Pulmonary artery endothelial cell (primary cell): ENCODE results near the gene TMEM134. TPM values are rescaled to one million over a fixed set of nuclear protein-coding genes. Genes with fewer than 3 reads are reported as not detected.

Experiments
- DNase-seq: peaks from one replicate; pipeline ENCODE4 v3.0.0-alpha.2; 2011; ENCODE audit warnings: low read depth, low spot score
- total RNA-seq: library from RNA; depleted of rRNA; stranded (reverse); fragments of >200 nt; gene quantifications from 2 replicates; pipeline ENCODE4 v1.2.3, GENCODE V29; 2014

The TMEM134 gene
- total RNA-seq, 1 donor from 2014 or later = 14.4 TPM

- no peak for DNase-seq
These were observed 32.0 kb upstream of the TMEM134 start for GRCh38 chr11:67500831-67501715.

- no peak for DNase-seq
These were observed 31.4 kb upstream of the TMEM134 start for GRCh38 chr11:67500484-67500821.

GRCh38 chr11:67499808-67500483 is 30.9 kb upstream of the TMEM134 start:
- DNase-seq = no peak

- DNase-seq = no peak
These were observed 29.5 kb upstream of the TMEM134 start for GRCh38 chr11:67498544-67498972.

GRCh38 chr11:67497656-67498291 is 28.7 kb upstream of the TMEM134 start:
- no peak for DNase-seq

- DNase-seq = no peak
These were observed 27.1 kb upstream of the TMEM134 start for GRCh38 chr11:67496113-67496512.

GRCh38 chr11:67495234-67496005 is 26.4 kb upstream of the TMEM134 start:
- DNase-seq = no peak

GRCh38 chr11:67494371-67495233 is 25.6 kb upstream of the TMEM134 start:
- no peak for DNase-seq

- DNase-seq = no peak
These were observed 24.7 kb upstream of the TMEM134 start for GRCh38 chr11:67493548-67494370.

- no peak for DNase-seq
These were observed 23.9 kb upstream of the TMEM134 start for GRCh38 chr11:67492801-67493547.

- no peak for DNase-seq
These were observed 23.1 kb upstream of the TMEM134 start for GRCh38 chr11:67492069-67492727.

GRCh38 chr11:67491276-67492068 is 22.4 kb upstream of the TMEM134 start:
- DNase-seq = no peak

GRCh38 chr11:67490727-67491065 is 21.6 kb upstream of the TMEM134 start:
- no peak for DNase-seq

- no peak for DNase-seq
These were observed 21.1 kb upstream of the TMEM134 start for GRCh38 chr11:67489885-67490726.

GRCh38 chr11:67489203-67489884 is 20.3 kb upstream of the TMEM134 start:
- DNase-seq = no peak

- no peak for DNase-seq
These were observed 17.6 kb upstream of the TMEM134 start for GRCh38 chr11:67486481-67487195.
